ENCODE data around the gene C6orf136. TPM values are rescaled to one million over a fixed set of nuclear protein-coding genes. Genes with fewer than 3 reads are reported as not detected.

Gene C6orf136
- total RNA-seq, 4 donors from 2014 or later, result 4.7 to 11.2 (median 7.3) TPM

- TF ChIP-seq CTCF (IDR thresholded peaks at IDR 0.05), result no peak
- ATAC-seq (ENCODE audit: low FRiP score) (no peak), DNase-seq (ENCODE audit: low spot score) (no peak)
These were observed 24.0 kb downstream of the C6orf136 start for GRCh38 chr6:30670760-30671527.

- ATAC-seq (ENCODE audit: low FRiP score) (peak; percentile 84), DNase-seq (ENCODE audit: low spot score) (peak; percentile 96)
- TF ChIP-seq CTCF (IDR thresholded peaks at IDR 0.05), result peak in 2 of 3 donors; percentile 19 to 52
These were observed 25.7 kb downstream of the C6orf136 start, which contains the start of gene DHX16 for GRCh38 chr6:30672445-30673253. DHX16 (minus strand) TSS chr6:30673006; CDS start chr6:30672841, 165 bp downstream.

- DNase-seq (ENCODE audit: low spot score) (no peak), ATAC-seq (ENCODE audit: low FRiP score) (no peak)
- no peak for TF ChIP-seq CTCF (IDR thresholded peaks at IDR 0.05)
These were observed 29.8 kb downstream of the C6orf136 start for GRCh38 chr6:30676660-30677285.

GRCh38 chr6:30678964-30679726 lies 32.2 kb downstream of the C6orf136 start:
- TF ChIP-seq CTCF (IDR thresholded peaks at IDR 0.05), result peak in 1 of 3 donors; percentile 83
- ATAC-seq (ENCODE audit: low FRiP score), result peak; percentile 43
- peak; percentile 62 for DNase-seq (ENCODE audit: low spot score)

GRCh38 chr6:30679765-30680535 lies 33.0 kb downstream of the C6orf136 start:
- TF ChIP-seq CTCF (IDR thresholded peaks at IDR 0.05), result no peak
- DNase-seq (ENCODE audit: low spot score) (no peak), ATAC-seq (ENCODE audit: low FRiP score) (no peak)

- TF ChIP-seq CTCF (IDR thresholded peaks at IDR 0.05), result no peak
- no peak for ATAC-seq (ENCODE audit: low FRiP score)
These were observed 34.8 kb downstream of the C6orf136 start for GRCh38 chr6:30681766-30682142.

More at GRCh38 chr6:30681766-30682142, 34.8 kb downstream of the C6orf136 start:
- no peak for DNase-seq (ENCODE audit: low spot score)
